LNCaP clone FGC (cell line): ENCODE data around the gene SORCS2.

Experiments
- DNase-seq: peaks from one replicate; pipeline ENCODE4 v3.0.0-alpha.2; 2011; ENCODE audit warnings: low read depth
- H3K4me3 ChIP-seq: 2 replicates; pipeline ENCODE4 v1.5.1; 2011; ENCODE audit warnings: mild to moderate bottlenecking, low read depth, low read length, control low read depth
- TF ChIP-seq, protein P1 (sequence below): IDR thresholded peaks from 2 replicates; pipeline ENCODE4 v1.5.1; 2012; ENCODE audit warnings: mild to moderate bottlenecking; ENCODE audit not compliant: control insufficient read depth, insufficient read depth; ENCODE audit errors: extremely low read depth

SORCS2 gene

GRCh38 chr4:7422898-7423180, 230.5 kb downstream of the SORCS2 start:
- TF ChIP-seq, protein P1, sequence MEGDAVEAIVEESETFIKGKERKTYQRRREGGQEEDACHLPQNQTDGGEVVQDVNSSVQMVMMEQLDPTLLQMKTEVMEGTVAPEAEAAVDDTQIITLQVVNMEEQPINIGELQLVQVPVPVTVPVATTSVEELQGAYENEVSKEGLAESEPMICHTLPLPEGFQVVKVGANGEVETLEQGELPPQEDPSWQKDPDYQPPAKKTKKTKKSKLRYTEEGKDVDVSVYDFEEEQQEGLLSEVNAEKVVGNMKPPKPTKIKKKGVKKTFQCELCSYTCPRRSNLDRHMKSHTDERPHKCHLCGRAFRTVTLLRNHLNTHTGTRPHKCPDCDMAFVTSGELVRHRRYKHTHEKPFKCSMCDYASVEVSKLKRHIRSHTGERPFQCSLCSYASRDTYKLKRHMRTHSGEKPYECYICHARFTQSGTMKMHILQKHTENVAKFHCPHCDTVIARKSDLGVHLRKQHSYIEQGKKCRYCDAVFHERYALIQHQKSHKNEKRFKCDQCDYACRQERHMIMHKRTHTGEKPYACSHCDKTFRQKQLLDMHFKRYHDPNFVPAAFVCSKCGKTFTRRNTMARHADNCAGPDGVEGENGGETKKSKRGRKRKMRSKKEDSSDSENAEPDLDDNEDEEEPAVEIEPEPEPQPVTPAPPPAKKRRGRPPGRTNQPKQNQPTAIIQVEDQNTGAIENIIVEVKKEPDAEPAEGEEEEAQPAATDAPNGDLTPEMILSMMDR, result no peak
- DNase-seq, result no peak
- no peak overlapping the region for H3K4me3 ChIP-seq

GRCh38 chr4:7423391-7423790, 231.1 kb downstream of the SORCS2 start:
- DNase-seq, result no peak
- TF ChIP-seq, protein P1, result no peak
- no peak overlapping the region for H3K4me3 ChIP-seq

DNA sequence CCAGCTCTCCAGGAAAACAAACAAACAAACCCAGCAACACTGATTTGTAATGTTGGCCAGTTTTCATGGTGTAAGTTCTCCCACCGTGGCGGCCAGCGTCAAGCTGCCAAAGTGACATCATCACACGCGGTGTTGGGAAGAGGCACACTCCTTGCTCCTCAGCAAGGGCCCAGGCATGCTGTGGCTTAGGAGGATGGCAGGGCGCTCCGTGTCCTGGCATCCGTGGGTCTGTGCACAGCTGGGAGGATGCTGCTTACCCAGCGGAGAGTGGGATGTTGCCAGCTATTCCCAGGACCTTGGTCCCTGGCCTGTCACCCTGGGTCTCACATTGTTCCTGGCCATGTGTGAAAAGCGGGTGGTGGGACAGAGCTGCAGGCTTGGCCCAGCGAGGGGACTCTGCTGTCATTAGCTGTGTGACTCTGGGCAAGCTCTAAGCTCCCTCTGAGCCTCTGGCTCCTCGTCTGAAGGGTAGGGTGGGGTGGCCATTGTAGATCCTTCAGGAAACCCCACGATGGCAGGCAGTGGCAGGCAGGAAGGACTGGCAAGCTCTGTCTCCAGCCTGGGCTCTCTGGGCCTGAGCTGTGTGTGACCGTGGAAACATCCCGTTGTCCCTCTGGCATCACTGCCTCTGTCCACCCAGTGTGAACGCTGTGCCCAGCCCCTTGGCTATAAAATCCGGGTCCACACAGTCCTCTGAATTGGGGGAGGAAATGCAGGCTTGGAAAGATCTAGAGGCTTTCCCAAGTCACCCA, 231.6 kb downstream of the SORCS2 start:
- TF ChIP-seq, protein P1, result no peak
- H3K4me3 ChIP-seq, result no peak overlapping the region
- DNase-seq, result no peak

DNA sequence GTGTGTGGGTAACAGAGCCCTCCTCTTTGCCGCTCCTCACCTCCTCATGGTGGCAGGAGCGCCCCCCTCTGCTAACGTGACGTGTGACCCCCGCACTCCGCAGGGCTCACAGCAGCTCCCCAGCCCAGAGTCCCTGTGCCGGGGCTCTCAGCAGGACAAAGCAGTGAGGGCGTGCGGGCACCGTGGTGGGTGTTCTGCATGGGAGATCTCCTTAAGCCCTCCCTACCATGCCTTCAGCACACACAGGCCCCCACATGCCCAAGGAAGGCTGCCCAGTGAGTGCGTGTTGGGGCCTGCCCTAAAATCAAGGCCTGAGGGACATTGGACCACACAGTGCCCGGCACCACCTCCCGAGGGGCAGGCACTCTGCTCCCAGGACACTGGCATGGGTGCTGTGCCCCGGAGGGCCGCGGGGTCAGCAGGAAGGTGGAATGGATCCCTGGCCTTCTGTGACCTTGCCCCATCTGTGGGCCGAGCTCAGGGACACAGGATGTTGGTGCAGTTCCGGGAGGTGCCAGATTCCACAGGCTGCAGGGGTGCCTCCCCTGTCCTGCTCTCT, 232.3 kb downstream of the SORCS2 start:
- DNase-seq, result no peak
- TF ChIP-seq, protein P1, result no peak
- H3K4me3 ChIP-seq, result no peak overlapping the region

- H3K4me3 ChIP-seq, result no peak overlapping the region
- TF ChIP-seq, protein P1, result no peak
- no peak for DNase-seq
These were observed 232.8 kb downstream of the SORCS2 start for GRCh38 chr4:7425124-7425523.

- TF ChIP-seq, protein P1, result no peak
- no peak for DNase-seq
- H3K4me3 ChIP-seq, result no peak overlapping the region
These were observed 233.5 kb downstream of the SORCS2 start for GRCh38 chr4:7425591-7426468.
